NCI-H1930 (cell line): ENCODE measurements around the gene OR1J4.
"Not testable (repeated sequence)": the region's sequence is repeated elsewhere in the genome, so short reads cannot be mapped to it uniquely, and the experiment has no call there.

Source experiments
- DNase-seq, 2 experiments: peaks; one replicate each; lab custom pipeline; 2025; lab: John Stamatoyannopoulos, UW

Gene OR1J4, protein sequence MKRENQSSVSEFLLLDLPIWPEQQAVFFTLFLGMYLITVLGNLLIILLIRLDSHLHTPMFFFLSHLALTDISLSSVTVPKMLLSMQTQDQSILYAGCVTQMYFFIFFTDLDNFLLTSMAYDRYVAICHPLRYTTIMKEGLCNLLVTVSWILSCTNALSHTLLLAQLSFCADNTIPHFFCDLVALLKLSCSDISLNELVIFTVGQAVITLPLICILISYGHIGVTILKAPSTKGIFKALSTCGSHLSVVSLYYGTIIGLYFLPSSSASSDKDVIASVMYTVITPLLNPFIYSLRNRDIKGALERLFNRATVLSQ

DNA sequence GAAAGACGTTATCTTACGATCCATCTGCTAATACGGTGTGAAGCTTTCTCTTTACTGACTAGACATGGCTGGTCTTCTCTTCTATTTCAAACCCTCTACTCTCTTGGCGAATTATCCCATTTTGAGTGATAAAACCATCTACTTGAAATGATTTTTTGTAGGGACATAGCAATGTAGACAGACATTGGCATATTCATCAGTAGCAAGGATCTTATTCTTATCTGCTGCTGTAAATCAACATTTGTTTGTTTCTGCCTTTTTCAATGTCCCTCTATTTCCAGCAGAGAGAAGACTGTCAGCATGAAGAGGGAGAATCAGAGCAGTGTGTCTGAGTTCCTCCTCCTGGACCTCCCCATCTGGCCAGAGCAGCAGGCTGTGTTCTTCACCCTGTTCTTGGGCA lies at the start of gene OR1J4:
Gene OR1J4 (plus strand): TSS at position 301 of the 400 bp plus-strand sequence. CDS start 0 bp downstream, at position 301.
- no peak for DNase-seq

DNA sequence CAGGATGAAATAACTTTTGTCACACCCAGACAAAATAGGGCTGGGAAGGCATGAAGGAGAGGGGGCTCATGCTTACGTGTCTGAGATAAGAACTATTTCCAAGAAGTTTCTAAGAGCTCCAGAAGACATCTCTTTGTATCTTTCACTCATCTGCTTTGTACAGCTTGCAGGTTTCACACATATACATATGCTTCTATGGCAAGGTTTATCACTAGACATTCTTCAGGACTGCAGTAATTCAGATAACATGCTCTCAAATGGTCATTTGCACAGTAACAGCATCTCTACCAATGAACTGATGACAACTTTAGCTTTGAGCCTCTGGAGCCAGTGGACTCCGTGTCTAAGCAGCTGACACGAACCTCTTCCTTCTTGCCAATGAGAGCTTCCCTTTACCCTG lies 44.4 kb upstream of the OR1J4 start:
- no peak for DNase-seq

DNA sequence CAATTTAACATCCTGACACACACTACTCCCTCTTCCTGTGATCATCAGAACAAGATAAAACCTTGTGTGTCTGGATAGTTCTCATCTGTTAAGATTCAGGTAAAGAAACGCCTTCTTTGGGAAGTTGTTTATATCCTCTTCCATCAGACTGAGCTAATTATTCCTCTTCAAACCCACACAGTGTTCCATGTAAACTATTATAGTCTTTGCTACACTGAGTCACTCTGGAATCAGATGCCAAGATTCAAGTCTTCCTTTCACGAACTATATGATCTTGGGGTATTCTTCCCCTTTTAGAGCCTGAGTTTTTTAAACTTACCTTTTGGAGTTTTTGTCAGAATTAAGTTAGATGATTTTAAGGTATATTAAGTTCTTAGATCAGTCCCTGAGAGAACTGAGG lies 43.2 kb upstream of the OR1J4 start:
- no peak for DNase-seq

DNA sequence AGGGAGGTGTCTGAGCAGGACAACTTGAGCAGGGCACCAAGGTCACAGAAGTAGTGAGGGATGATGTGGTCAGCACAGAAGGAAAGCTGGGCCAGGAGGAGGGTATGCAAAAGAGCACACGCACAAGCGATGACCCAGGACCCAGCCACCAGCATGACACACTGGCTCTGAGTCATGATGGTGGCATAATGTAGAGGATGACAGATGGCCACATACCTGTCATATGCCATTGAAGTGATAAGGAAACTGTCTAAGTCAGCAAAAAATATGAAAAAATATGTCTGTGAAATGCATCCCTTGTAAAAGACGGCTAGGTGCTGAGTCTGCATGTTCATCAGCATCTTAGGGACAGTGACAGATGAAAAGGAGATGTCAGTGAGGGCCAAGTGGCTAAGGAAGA lies 41.6 kb upstream of the OR1J4 start:
- no peak for DNase-seq

GRCh38 chr9:122477826-122478225 lies 41.1 kb upstream of the OR1J4 start, which contains the start of gene OR1J1:
Gene OR1J1 (minus strand): TSS chr9:122477926. CDS start chr9:122477926, 0 bp downstream.
- DNase-seq: no peak

DNA sequence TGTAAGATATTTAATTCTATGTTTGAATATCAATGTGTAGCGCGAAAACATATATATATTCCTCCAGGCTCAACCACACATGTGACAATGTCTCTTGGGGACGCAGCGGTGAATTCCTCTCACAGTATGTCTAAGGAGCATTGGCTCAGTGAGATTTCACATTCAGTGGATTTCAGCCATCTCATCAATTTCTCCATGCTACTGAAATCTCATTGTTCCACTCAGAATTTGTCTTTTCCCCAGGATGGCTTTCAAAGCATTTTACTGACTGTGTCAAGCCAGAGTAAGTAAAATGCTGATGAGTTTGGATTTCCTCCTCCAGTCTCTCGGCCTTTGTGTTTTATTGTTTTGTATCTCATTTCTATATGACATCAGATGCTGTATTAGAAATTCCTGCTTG lies 39.9 kb upstream of the OR1J4 start:
- no peak for DNase-seq

GRCh38 chr9:122498883-122499288 lies 20.1 kb upstream of the OR1J4 start:
- no peak for DNase-seq

- no peak for DNase-seq
Observed at GRCh38 chr9:122506964-122507363, 12.0 kb upstream of the OR1J4 start.

DNA sequence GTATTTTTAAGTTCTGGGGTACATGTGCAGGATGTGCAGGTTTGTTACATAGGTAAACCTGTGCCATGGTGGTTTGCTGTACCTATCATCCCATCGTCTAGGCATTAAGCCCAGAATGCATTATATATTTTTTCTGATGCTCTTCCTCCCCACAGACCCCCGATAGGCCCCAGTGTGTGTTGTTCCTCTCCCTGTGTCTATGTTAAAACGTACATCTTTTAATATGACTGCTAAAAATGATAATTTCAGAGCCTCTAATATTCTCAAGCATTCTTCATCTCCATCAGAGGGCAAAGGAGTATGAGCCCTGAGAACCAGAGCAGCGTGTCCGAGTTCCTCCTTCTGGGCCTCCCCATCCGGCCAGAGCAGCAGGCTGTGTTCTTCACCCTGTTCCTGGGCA lies 8.4 kb upstream of the OR1J4 start, which contains the start of gene OR1J2:
Gene OR1J2 (plus strand): TSS at position 301 of the 400 bp plus-strand sequence. CDS start 0 bp downstream, at position 301.
- no peak for DNase-seq

- DNase-seq: no peak
Observed at GRCh38 chr9:122518226-122518625, 715 bp upstream of the OR1J4 start.

DNA sequence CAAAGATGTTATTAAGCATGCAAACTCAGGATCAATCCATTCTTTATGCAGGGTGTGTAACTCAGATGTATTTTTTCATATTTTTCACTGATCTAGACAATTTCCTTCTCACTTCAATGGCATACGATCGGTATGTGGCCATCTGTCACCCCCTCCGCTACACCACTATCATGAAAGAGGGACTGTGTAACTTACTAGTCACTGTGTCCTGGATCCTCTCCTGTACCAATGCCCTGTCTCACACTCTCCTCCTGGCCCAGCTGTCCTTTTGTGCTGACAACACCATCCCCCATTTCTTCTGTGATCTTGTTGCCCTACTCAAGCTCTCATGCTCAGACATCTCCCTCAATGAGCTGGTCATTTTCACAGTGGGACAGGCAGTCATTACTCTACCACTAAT lies 435 bp downstream of the OR1J4 start:
- DNase-seq: no peak

- DNase-seq: no peak
Observed at GRCh38 chr9:122526602-122527001, 7.7 kb downstream of the OR1J4 start.

- no peak for DNase-seq
Observed at GRCh38 chr9:122527193-122527592, 8.3 kb downstream of the OR1J4 start, which contains the start of gene OR1N1. Gene OR1N1 (minus strand): TSS chr9:122527293. CDS start chr9:122527293, 0 bp downstream.

DNA sequence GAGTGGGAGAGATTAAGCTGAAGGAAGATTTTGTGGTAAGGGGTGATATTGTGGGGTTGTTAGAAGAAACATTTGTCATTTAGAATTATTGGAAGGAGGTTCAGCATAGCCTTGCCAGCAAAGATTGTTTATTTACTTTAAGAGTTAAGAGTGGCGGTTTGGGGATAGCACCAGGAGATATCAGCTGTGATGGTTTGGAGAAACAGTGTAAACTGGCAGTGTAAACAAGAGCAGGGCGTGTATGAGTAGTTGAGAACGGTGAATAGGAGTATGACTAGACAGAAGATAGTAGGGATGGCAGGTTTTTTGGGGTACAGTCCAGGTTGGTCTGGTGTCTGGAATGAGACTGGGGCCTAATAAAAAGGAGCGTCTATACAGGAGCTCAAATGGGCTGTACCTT lies 12.2 kb downstream of the OR1J4 start:
- DNase-seq: not testable (repeated sequence)

GRCh38 chr9:122536134-122536533 lies 17.2 kb downstream of the OR1J4 start:
- no peak for DNase-seq

- DNase-seq: not testable (repeated sequence)
Observed at GRCh38 chr9:122537066-122537465, 18.1 kb downstream of the OR1J4 start.

DNA sequence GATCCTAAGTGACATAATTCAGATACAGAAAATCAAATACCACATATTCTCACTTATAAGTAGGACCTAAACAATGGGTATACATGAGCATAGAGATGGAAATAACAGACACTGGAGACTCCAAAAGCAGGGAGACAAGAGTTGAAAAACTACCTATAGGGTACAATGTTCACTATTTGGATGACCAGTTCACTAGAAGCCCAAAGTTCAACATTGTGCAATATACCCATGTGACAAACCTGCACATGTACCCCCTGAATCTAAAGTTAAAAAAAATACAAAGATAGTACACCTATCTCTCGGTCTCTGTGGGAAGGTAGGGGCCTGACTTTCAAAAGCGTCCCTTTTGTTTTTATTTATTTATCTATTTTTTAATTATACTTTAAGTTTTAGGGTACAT lies 19.8 kb downstream of the OR1J4 start:
- DNase-seq: no peak

DNA sequence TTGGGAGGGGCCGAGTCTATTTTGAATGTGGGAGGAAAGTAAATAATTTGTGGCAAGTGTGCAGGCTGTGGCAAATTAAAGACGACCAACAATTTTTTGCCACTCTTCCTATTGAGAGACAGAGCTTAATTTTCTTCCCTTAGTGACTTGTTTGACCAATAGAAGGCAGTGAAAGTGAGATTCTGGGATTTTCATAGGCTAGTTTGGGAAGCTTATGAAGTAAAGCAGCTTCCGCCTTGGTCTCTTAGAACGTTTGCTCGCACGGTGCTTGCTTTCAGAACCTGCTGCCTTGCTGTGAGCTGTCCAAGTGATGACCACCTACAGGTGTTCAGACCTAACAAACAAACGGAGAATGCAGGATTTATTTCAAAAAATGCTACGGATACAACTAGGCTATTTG lies 27.3 kb downstream of the OR1J4 start:
- DNase-seq: no peak

DNA sequence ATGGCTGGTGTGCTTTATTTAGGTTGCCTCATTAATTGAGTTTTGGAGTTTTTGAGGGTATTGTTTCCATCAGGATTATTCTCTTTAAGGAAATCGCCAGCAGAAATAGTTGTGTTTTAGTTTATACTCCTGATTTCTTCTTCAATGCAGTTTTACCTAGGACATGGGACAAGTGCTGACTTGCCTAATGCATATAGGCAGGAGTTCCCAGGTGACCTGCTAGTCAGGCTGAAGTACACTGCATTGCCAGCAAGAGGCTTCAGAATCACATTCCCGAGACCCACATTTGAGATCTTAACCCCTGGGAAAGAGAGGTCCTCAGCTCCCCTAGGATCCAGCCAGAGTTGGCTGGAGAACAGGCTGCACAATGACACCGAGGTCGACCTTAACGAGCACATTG lies 32.4 kb downstream of the OR1J4 start:
- DNase-seq: no peak

DNA sequence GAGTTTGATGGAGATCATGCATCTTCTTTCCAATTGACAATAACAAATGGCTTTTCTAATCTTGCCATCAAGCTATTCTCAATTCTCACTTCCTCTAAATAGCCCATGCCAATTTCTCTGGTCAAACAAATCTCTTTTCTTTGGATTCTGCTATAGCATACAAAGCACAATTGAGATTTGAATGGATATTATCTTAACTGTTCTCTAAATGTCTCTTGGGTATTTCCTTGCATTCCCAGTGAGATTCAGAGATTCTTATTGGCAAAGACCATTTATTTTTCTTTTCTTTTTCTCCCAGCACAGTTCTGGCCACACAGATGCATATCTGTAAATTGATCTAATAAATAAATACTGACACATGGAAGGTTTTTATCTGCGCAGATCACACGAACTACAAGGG lies 33.9 kb downstream of the OR1J4 start, which contains the start of gene OR1N2:
Gene OR1N2 (plus strand): TSS at position 301 of the 400 bp plus-strand sequence. CDS start 100 bp downstream, outside the sequence.
- no peak for DNase-seq

- DNase-seq: no peak
Observed at GRCh38 chr9:122561446-122561845, 42.5 kb downstream of the OR1J4 start.

DNA sequence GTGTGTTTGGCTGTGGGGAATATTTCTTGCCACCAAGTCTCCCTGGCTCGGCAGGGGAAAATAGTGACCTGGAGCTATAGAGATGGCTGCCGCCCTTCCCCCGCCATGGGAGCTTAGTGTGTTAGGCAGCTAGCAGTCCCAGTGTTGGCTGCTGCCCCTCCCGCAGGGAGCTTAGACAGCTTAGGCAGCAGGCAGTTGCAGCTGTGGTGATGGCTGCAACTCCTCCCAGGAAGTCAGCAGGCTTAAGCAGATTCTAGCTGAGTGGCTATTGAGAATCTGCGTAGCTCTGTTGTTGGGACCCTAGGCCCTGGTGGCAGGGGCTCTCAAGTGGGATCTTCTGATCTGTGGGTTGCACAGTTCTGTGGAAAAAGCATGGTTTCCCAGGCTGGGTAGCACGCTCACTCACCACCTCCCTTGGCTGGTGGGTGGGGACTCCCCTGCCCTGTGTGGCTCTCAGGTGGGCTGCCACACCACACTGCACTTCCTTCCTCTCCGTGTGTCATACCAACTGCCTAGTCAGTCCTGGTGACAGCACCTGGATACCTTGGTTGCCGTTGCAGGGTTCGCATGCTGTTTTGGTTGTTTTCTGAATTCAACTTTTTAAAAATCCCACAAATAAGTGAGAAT lies 43.3 kb downstream of the OR1J4 start:
- no peak for DNase-seq

DNA sequence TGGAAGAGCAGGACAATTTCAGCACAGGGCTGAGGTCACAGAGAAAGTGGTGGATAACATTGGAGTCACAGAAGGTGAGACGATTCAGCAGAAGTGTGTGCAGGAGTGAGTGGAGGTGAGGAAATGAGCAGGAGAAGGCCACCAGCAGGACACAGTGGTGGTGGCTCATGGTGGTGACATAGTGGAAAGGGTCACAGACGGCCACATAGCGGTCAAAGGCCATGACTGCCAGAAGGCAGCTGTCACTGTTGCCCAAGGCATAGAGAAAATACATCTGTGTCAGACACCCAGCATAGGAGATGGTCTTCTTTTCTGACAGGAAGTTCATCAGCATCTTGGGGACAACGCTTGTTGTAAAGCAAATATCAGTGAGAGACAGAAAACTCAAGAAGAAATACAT lies 49.0 kb downstream of the OR1J4 start:
- DNase-seq: no peak
